NCI-H1417 treated with DMSO at 0.1 percent for 48 hours (cell line): ENCODE data around the gene C11orf68.
"Not testable (repeated sequence)": the region's sequence is repeated elsewhere in the genome, so short reads cannot be mapped to it uniquely, and the experiment has no call there.

Experiments
- DNase-seq: peaks from one replicate; lab custom pipeline; 2025; lab: John Stamatoyannopoulos, UW

The C11orf68 gene

GRCh38 chr11:65912845-65913244 is 6.0 kb downstream of the C11orf68 start:
- DNase-seq: no peak

- peak; percentile 15 for DNase-seq
Observed at GRCh38 chr11:65911682-65912568, 6.9 kb downstream of the C11orf68 start.

GRCh38 chr11:65907878-65908277 is 11.0 kb downstream of the C11orf68 start:
- no peak for DNase-seq

- no peak for DNase-seq
Observed at GRCh38 chr11:65906602-65907001, 12.3 kb downstream of the C11orf68 start.

- DNase-seq: no peak
Observed at GRCh38 chr11:65903715-65904114, 15.1 kb downstream of the C11orf68 start.

GRCh38 chr11:65903068-65903481 is 15.8 kb downstream of the C11orf68 start:
- DNase-seq: no peak

GRCh38 chr11:65900899-65901180 is 18.0 kb downstream of the C11orf68 start:
- no peak for DNase-seq

- peak; percentile 31 for DNase-seq
Observed at GRCh38 chr11:65900125-65900898, 18.6 kb downstream of the C11orf68 start, which contains the start of gene FOSL1. TSS of gene FOSL1 (minus strand) at chr11:65900388. CDS start at chr11:65900339, 49 bp downstream.

- DNase-seq: no peak
Observed at GRCh38 chr11:65899356-65900124, 19.3 kb downstream of the C11orf68 start.

GRCh38 chr11:65898656-65899355 is 20.1 kb downstream of the C11orf68 start:
- DNase-seq: no peak

GRCh38 chr11:65897020-65897471 is 21.8 kb downstream of the C11orf68 start:
- no peak for DNase-seq

- no peak for DNase-seq
Observed at GRCh38 chr11:65896034-65896999, 22.5 kb downstream of the C11orf68 start.

- no peak for DNase-seq
Observed at GRCh38 chr11:65895482-65895981, 23.3 kb downstream of the C11orf68 start.

GRCh38 chr11:65894034-65894591 is 24.7 kb downstream of the C11orf68 start:
- DNase-seq: no peak

GRCh38 chr11:65892661-65893317 is 26.1 kb downstream of the C11orf68 start:
- no peak for DNase-seq

- not testable (repeated sequence) for DNase-seq
Observed at GRCh38 chr11:65892137-65892540, 26.7 kb downstream of the C11orf68 start.

- no peak for DNase-seq
Observed at GRCh38 chr11:65891219-65892136, 27.4 kb downstream of the C11orf68 start.
